Neutrophil (primary cell): Measurements from ENCODE around the gene MFSD1.

Experiments used
- H3K27ac ChIP-seq: fragments of 200-600 bp; sonication (generic); 2 replicates; pipeline ENCODE4 v1.5.1; 2016; ENCODE audit warnings: mild to moderate bottlenecking, moderate library complexity
- H3K27me3 ChIP-seq: fragments of 200-600 bp; sonication (generic); 2 replicates; pipeline ENCODE4 v1.6.0; 2016; ENCODE audit warnings: mild to moderate bottlenecking
- H3K36me3 ChIP-seq: fragments of 200-600 bp; sonication (generic); 2 replicates; pipeline ENCODE4 v1.5.1; 2017
- H3K4me1 ChIP-seq, 2 experiments: fragments of 200-600 bp in 1 of 2; sonication (generic) in 1 of 2; 1 replicate in 1 of 2; 2 replicates in 1 of 2; pipeline versions ENCODE4 v1.5.1 to v1.6.1; 2013 to 2016; ENCODE audit warnings: low read depth in 1 of 2, low read length in 1 of 2, mild to moderate bottlenecking in 1 of 2, moderate library complexity in 1 of 2; ENCODE audit not compliant: control insufficient read depth in 1 of 2, insufficient read depth in 1 of 2
- H3K4me3 ChIP-seq, 2 experiments: fragments of 200-600 bp in 1 of 2; sonication (generic) in 1 of 2; 1 replicate in 1 of 2; 2 replicates in 1 of 2; pipeline ENCODE4 v1.5.1; 2013 to 2016; ENCODE audit warnings: low read depth in 1 of 2, low read length in 1 of 2, mild to moderate bottlenecking in 1 of 2, moderate library complexity in 1 of 2
- H3K9me3 ChIP-seq: fragments of 200-600 bp; sonication (generic); 2 replicates; pipeline ENCODE4 v1.5.1; 2016
- CTCF ChIP-seq: fragments of 200-600 bp; sonication (generic); IDR thresholded peaks from 2 replicates; pipeline ENCODE4 v1.5.1; 2016; ENCODE audit warnings: antibody characterized with exemption

Gene MFSD1

GRCh38 chr3:158801696-158802408, at the start of gene MFSD1:
Gene MFSD1, plus strand, starts transcription at chr3:158802054. Its CDS starts 99 bp downstream, at chr3:158802153.
- Histone ChIP-seq H3K9me3 (no peaks in the 10 kb centered on the region), H3K4me3 (peak within 1 kb of the TSS; percentile 90 to 97), H3K36me3 (peaks cover 10% of the 10 kb centered on the region), H3K27ac (peak within 1 kb of the TSS; percentile 97), H3K4me1 (peaks cover 30 to 36% of the 10 kb centered on the region in 2 experiments), H3K27me3 (no peaks in the 10 kb centered on the region)
- TF ChIP-seq CTCF, result peak; percentile 47

DNA sequence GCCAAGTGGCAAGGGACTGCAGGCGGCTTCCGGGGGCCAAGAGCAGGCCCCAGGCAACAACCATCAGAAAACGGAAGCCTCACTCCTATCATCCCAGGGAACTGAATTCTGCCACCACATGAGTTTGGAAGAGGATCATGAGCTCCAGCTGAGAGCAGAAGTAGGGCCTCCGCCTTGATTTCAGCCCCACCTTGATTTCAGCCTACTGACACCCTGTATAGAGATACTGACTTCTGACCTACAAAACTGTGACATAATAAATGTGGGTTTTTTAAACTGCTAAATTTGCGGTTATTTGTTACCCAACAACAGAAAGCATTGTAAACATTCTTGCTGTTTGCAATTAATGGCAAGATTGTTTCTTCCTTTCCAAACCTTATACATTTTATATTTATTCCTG, 48.0 kb upstream of the MFSD1 start:
- no peak overlapping the region for H3K27ac ChIP-seq
- H3K4me1 ChIP-seq, result no peaks in the 10 kb centered on the region
- no peaks in the 10 kb centered on the region for H3K9me3 ChIP-seq
- no peak for TF ChIP-seq CTCF
- H3K4me3 ChIP-seq, result no peak overlapping the region
- no peaks in the 10 kb centered on the region for H3K27me3 ChIP-seq
- H3K36me3 ChIP-seq, result no peaks in the 10 kb centered on the region

DNA sequence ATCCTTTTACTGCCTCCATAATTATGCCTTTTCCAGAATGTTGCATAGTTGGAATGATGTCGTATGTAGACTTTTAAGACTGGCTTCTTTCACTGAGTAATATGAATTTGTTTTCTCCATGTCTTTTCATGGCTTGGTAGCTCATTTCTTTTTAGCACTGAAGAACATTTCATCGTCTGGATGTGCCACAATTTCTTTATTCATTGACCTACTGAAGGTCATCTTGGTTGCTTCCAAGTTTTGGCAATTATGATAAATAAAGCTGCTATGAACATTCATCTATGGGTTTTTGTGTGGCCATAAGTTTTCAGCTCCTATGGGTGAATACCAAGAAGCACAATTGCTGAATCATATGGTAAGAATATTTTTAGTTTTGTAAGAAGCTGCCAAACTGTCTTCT, 46.4 kb upstream of the MFSD1 start:
- no peak overlapping the region for H3K4me3 ChIP-seq
- H3K4me1 ChIP-seq, result no peaks in the 10 kb centered on the region
- no peak for TF ChIP-seq CTCF
- no peaks in the 10 kb centered on the region for H3K27me3 ChIP-seq
- H3K27ac ChIP-seq, result no peak overlapping the region
- no peaks in the 10 kb centered on the region for H3K9me3 ChIP-seq
- no peaks in the 10 kb centered on the region for H3K36me3 ChIP-seq

DNA sequence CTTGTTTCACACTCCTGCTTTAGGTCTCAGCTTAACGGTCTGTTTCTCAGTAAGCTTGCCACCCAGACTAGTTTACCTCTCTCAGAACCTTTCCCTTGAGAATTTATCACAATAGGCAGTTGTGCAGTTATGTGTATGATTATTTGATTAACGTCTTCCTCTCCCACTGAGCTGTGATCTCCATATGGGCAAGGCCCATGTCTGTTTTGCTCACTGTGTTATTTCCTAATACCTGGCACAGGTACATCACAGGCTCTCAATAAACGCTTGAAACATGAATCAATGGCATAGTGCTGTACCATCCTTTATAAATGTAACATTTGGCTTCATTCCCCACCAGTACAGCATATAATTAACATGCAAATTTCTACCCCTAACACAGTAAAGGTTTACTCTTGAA, 40.5 kb upstream of the MFSD1 start:
- H3K27ac ChIP-seq, result no peak overlapping the region
- no peaks in the 10 kb centered on the region for H3K4me1 ChIP-seq
- H3K9me3 ChIP-seq, result no peaks in the 10 kb centered on the region
- no peaks in the 10 kb centered on the region for H3K36me3 ChIP-seq
- TF ChIP-seq CTCF, result no peak
- H3K27me3 ChIP-seq, result no peaks in the 10 kb centered on the region
- no peak overlapping the region for H3K4me3 ChIP-seq

- no peaks in the 10 kb centered on the region for H3K27me3 ChIP-seq
- TF ChIP-seq CTCF, result no peak
- H3K4me1 ChIP-seq, result no peaks in the 10 kb centered on the region
- no peaks in the 10 kb centered on the region for H3K9me3 ChIP-seq
- no peak overlapping the region for H3K27ac ChIP-seq
- H3K36me3 ChIP-seq, result no peaks in the 10 kb centered on the region
- no peak overlapping the region for H3K4me3 ChIP-seq
These were observed 39.2 kb upstream of the MFSD1 start for GRCh38 chr3:158762701-158763100.
